WERI-Rb-1 (cell line): ENCODE data around the gene CIAO3.

Source experiments
- DNase-seq: peaks from one replicate; pipeline ENCODE4 v3.0.0-alpha.2; 2020
- H3K27ac ChIP-seq: fragments of 250-450 bp; sonication (Bioruptor Pico); 2 replicates; pipeline ENCODE4 v1.5.1; 2020; ENCODE audit warnings: mild to moderate bottlenecking, moderate library complexity
- H3K27me3 ChIP-seq: fragments of 250-450 bp; sonication (Bioruptor Pico); 2 replicates; pipeline ENCODE4 v1.5.1; 2021; ENCODE audit warnings: mild to moderate bottlenecking, low read depth, moderate library complexity; ENCODE audit not compliant: insufficient read depth, severe bottlenecking
- H3K36me3 ChIP-seq: fragments of 250-450 bp; sonication (Bioruptor Pico); 2 replicates; pipeline ENCODE4 v1.5.1; 2020; ENCODE audit warnings: mild to moderate bottlenecking, moderate library complexity
- H3K4me3 ChIP-seq: 2 replicates; pipeline ENCODE4 v1.5.1; 2011; ENCODE audit warnings: low read depth, mild to moderate bottlenecking, control low read depth, low read length
- H3K9me3 ChIP-seq: fragments of 250-450 bp; sonication (Bioruptor Pico); 2 replicates; pipeline ENCODE4 v1.5.1; 2021; ENCODE audit warnings: mild to moderate bottlenecking, moderate library complexity; ENCODE audit not compliant: severe bottlenecking
- TF ChIP-seq, protein P1 (sequence below): IDR thresholded peaks from 2 replicates; pipeline ENCODE4 v1.5.1; 2011; ENCODE audit warnings: low read depth, mild to moderate bottlenecking, control low read depth, inconsistent platforms, low read length

The CIAO3 gene

GRCh38 chr16:763369-764183, 22.8 kb upstream of the CIAO3 start:
- no peaks in the 10 kb centered on the region for H3K9me3 ChIP-seq
- no peaks in the 10 kb centered on the region for H3K27me3 ChIP-seq
- no peak overlapping the region for H3K4me3 ChIP-seq
- H3K36me3 ChIP-seq, result no peaks in the 10 kb centered on the region
- H3K27ac ChIP-seq, result no peak overlapping the region
- DNase-seq, result no peak
- TF ChIP-seq, protein P1, sequence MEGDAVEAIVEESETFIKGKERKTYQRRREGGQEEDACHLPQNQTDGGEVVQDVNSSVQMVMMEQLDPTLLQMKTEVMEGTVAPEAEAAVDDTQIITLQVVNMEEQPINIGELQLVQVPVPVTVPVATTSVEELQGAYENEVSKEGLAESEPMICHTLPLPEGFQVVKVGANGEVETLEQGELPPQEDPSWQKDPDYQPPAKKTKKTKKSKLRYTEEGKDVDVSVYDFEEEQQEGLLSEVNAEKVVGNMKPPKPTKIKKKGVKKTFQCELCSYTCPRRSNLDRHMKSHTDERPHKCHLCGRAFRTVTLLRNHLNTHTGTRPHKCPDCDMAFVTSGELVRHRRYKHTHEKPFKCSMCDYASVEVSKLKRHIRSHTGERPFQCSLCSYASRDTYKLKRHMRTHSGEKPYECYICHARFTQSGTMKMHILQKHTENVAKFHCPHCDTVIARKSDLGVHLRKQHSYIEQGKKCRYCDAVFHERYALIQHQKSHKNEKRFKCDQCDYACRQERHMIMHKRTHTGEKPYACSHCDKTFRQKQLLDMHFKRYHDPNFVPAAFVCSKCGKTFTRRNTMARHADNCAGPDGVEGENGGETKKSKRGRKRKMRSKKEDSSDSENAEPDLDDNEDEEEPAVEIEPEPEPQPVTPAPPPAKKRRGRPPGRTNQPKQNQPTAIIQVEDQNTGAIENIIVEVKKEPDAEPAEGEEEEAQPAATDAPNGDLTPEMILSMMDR, result no peak

- H3K36me3 ChIP-seq, result no peaks in the 10 kb centered on the region
- TF ChIP-seq, protein P1, result no peak
- no peak overlapping the region for H3K27ac ChIP-seq
- H3K4me3 ChIP-seq, result no peak overlapping the region
- no peaks in the 10 kb centered on the region for H3K27me3 ChIP-seq
- no peak for DNase-seq
- no peaks in the 10 kb centered on the region for H3K9me3 ChIP-seq
Measured at GRCh38 chr16:762595-763268, 21.9 kb upstream of the CIAO3 start.

DNA sequence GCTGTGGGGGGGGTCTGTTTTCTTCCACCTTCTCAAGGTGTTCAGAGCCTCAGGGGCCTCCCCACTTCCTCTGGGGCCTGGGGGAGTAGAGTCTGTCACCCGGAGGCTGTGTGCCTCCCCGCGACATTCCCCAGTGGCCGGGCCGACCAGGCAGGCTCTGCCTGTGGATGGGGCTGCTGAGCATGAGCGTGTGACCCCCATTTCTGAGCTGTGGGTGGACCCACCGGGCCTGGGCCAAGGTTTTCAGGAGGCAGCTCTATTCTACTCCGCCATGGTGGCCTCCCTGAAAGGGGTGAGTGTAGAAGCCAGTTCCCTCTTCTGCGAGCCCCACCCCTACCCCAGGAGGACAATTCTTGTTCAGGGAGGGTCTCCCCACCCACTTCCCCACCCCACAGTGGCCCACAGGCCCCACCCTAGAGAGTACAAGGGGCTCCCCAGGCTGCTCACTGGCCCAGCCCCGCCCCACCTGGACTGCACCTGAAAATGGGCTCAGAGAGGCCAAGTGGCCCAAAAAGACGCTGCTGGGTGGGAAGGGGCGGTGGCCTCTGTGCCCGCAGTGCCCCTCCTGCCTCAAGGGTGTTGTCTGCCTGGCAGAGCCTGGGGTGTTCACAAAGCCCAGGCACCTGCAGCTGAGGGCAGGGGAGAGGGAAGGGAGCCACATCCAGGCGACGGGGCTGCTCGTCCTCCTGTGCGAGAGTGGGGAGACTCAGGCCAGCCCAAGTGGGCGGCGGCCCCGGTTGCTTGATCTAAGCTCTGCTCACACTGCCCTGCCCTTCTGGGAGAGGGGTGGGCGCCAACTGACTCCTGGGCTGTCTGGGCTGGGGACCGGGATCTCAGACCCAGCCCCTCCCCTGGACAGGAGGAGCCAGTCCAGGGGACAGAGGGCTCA, 21.1 kb upstream of the CIAO3 start:
- H3K27ac ChIP-seq, result no peak overlapping the region
- no peaks in the 10 kb centered on the region for H3K9me3 ChIP-seq
- no peaks in the 10 kb centered on the region for H3K36me3 ChIP-seq
- H3K27me3 ChIP-seq, result no peaks in the 10 kb centered on the region
- TF ChIP-seq, protein P1, result no peak
- H3K4me3 ChIP-seq, result no peak overlapping the region
- DNase-seq, result peak; percentile 56

DNA sequence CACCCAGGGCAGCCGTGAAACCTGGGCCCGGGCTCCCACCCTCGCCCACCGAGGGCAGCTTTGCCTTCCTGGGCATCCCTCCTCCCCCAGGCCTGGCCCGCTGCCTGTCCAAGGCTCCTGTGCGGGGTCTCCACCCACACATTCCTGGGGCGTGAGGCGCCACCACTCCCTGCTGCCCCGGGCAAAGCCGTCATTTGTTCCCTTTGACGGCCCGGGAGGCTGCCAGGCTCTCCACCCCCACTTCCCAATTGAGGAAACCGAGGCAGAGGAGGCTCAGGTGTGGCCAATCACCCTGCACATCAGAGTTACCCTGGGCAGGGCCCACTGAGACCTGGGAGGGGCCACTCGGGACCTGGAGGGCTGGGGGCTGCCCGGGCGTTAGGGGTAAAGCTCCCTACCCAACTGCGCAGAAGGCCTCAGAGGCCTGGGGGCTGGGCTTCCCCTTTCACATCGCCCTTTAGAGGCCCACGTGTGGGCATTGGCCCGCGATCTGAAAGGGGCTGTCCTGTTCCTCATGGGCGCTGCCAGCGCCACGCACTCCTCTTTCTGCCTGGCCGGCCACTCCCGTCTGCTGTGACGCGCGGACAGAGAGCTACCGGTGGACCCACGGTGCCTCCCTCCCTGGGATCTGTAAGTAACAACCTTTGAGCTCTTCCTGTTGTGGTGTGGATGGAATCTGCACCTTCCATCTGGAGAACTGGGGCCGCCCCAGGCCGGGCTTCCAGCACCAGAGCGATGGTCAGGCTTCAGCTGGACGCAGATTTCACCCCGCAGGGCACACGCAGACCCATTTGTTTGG, 19.9 kb upstream of the CIAO3 start, which contains the start of gene MSLN:
Gene MSLN, plus strand, starts transcription at position 190 of the 799 bp plus-strand sequence. CDS start 1,947 bp downstream, outside the sequence.
- TF ChIP-seq, protein P1, result no peak
- H3K27me3 ChIP-seq, result no peaks in the 10 kb centered on the region
- no peaks in the 10 kb centered on the region for H3K36me3 ChIP-seq
- H3K9me3 ChIP-seq, result no peaks in the 10 kb centered on the region
- no peak within 1 kb of the TSS; the same call in 1 of the 2 replicates for H3K27ac ChIP-seq
- no peak within 1 kb of the TSS for H3K4me3 ChIP-seq
- no peak for DNase-seq

DNA sequence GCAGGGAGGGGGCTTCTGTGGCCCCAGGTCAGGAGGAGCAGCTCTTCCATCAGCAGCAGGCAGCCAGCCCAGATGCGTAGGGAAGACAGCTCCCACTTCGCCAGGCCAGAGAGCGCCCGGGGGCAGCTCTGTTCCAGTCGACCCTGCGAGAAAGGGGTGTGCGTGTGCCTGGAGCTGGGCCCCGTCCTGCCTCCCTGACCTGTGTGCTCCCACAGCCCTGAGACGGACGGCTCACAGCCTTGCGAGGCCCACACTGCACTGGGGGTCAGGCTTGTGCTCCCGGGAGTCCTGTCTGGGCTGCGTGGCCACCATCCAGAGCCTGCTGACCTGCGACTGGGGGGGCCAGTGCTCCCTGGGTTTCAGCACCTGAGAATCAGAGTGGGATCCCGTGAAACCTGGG, 19.3 kb upstream of the CIAO3 start:
- DNase-seq, result no peak
- H3K27ac ChIP-seq, result no peak overlapping the region
- H3K9me3 ChIP-seq, result no peaks in the 10 kb centered on the region
- TF ChIP-seq, protein P1, result no peak
- no peak overlapping the region for H3K4me3 ChIP-seq
- H3K27me3 ChIP-seq, result no peaks in the 10 kb centered on the region
- H3K36me3 ChIP-seq, result no peaks in the 10 kb centered on the region
